Activated CD8-positive, alpha-beta memory T cell treated with anti-CD3 and anti-CD28 coated beads for 48 hours (primary cell): ENCODE measurements around the gene CLDN24.

Experiments
- DNase-seq, 3 experiments: peaks; one replicate each; pipeline ENCODE4 v3.0.0-alpha.2; 2020; ENCODE audit warnings: low read depth in 2 of 3, low spot score in 2 of 3

CLDN24 gene

DNA sequence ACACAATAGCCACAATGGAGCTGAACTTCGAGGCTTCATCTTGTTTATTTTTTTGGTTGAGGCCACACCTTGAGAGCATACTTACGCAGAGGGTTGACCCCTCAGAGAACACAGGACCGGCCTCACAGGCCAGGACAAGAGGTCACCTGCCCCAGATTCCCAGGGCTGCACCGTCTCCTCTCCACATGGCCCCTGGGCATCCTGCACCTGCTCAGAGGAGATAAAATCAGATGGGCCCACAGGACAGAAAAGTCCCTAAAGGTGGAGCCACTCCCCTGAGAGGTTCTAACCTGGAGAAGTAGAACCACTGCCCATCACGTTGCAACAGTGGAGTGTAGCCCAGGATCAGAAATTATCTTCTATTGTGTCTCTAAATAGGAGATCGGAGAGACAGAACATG is 1.1 kb upstream of the CLDN24 start:
- DNase-seq = no peak

- no peak for DNase-seq
Observed at GRCh38 chr4:183321516-183321915, 710 bp downstream of the CLDN24 start.

DNA sequence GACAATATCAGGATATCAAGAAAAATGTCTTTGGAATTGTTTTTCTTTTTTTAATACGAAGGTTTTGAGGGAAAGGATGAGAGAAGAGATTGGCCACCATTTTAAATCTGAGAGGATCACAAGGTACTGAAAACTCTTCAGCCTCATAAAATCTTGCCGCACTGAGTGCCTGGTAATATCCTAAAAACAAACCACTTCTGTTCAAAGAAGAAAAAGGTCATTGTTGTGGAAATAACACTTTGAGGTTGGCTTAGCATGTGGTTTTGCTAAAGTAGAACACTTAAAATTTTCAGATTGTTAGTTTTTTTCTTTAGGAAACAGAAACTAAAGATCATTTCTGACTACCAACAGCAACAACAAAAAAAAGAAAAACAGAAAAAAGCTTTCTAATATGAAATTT is 1.1 kb downstream of the CLDN24 start:
- DNase-seq = no peak

DNA sequence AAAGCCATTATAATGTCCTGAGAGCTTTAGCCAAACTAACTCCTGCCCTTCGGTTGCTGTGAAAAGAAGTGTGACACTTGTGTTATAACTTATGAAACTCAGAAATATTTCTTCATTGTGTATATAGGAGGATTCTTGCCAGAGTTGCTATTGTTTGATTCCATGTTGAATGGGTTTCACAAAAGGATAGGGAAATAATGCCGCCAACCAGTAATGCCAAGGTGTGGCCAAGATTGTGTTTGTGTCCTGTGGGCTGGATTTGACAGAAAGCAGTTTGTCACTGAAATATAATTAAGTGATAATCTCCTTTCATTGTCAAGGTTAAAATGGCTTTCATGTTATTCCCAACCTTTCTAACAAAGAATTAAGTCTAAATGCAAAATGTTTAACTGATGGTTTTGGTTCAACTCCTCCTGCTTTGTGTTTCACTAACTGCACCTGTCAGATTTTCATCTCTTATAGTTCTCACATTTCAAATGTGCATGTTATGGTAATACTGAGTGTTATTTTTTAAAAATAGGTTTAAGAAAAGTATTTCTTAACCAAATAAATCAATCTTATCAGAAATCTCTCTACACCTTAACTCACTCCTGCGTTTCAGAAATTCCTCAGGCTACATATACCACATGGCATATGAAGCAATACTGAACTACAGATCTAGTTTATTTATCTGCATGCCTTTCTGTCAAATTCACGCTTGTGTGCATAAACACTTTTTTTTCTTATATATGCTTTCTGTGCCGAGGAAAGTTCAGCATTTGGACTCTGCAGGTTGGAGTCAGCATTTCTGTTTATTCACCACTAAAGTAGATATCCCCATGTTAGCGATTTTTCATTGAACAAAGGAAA is 1.8 kb downstream of the CLDN24 start, which contains the start of gene CLDN22:
TSS of gene CLDN22 (minus strand) at position 66 of the 849 bp plus-strand sequence. CDS start at position 8, 58 bp downstream.
- no peak for DNase-seq

GRCh38 chr4:183318656-183319055 is 3.6 kb downstream of the CLDN24 start:
- no peak for DNase-seq

DNA sequence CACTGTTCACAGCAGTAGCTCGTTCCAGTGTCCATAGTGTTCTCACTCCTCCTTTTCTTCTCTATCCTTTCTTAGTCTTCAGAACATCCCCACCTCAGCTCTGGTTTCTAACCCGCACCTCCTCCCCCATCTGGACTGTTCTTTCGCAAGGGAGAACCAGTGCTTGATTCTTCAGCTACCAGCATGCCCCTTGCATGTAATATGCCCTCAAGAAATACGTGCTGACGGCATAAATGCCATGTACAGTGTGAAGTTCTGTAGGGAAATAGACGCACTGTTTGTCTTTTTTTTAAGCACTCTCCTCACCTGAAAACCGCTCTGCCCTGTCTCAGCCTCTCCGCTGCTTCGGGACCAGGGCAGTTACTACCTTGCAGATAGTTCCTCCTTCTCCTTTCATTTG is 7.4 kb downstream of the CLDN24 start:
- no peak for DNase-seq

GRCh38 chr4:183314336-183314735 is 7.9 kb downstream of the CLDN24 start:
- DNase-seq = no peak

GRCh38 chr4:183312841-183313240 is 9.4 kb downstream of the CLDN24 start:
- DNase-seq = no peak

DNA sequence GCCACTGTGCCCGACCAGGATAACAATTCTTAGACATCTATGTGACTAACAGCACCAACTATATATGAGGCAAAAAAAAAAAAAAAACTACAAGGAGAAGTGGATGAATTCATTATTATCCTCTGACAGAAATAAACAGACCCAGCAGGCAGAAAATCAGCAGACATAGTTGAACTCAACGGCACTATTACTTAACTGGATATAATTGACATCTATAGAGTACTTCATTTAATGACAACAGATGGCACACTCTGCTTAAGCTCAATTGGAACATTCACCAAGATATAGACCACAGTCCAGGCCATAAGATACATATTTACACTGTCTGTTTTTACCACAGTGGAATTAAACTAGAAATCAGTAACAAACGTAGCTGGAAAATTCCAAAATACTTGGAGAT is 15.4 kb downstream of the CLDN24 start:
- no peak for DNase-seq

- no peak for DNase-seq
Observed at GRCh38 chr4:183304538-183304937, 17.7 kb downstream of the CLDN24 start.

DNA sequence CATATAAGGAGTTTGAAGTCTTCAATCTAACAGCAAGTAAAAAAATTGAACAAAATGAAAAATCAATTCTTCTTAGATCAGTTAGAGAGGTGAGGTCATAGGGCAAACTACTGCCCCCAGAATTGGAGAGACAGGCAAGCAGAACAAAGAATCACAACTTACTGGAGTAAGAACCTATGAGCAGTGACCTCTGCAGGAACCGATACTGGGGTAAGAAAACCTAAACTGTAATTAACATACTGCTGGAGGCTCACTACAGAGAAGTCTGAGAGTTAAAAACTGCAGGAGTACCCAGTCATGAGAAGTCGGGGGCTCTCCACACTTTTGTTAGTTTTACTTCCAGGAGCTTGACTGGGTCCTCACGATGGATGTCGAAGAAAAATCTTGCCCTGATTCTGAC is 18.2 kb downstream of the CLDN24 start:
- no peak for DNase-seq

GRCh38 chr4:183303301-183303700 is 18.9 kb downstream of the CLDN24 start:
- DNase-seq = no peak

- no peak for DNase-seq
Observed at GRCh38 chr4:183300655-183301054, 21.6 kb downstream of the CLDN24 start.

DNA sequence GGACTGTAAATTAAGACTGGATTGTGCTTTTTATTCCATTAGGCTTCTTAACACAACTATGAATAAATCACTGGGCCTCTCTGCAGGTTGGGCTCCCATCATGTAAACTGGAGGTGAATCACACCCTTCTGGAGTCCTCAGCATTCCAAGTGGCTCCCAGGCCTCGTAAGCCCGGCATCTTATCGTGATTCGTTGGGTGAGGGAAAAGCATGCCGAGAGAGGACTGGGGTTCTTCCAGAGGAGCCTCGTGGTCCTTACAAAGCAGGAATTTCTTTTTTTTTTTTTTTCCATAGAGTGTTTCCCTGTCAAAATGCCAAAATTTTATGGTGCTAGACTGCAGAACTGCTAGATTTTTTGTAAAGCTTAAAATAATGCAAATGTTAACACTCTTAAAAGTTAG is 22.2 kb downstream of the CLDN24 start:
- no peak for DNase-seq

DNA sequence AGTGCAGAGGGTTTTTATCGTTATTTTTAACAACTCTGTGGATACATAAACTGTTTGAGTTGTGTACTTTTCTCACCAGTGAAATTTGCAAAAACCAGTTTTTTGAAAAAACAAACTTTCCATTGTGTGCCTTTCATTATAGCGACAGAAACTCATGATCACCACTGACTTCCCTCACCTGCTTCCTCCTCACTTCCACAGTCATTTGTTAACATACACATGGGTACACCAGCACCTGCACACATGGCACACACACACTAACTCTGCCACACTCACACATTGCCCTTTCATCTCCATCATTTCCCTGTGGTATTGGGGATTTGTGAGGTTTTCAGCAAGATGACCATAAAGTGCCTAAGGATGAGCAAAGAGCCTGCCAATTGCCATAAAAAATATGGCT is 22.8 kb downstream of the CLDN24 start:
- DNase-seq = no peak

DNA sequence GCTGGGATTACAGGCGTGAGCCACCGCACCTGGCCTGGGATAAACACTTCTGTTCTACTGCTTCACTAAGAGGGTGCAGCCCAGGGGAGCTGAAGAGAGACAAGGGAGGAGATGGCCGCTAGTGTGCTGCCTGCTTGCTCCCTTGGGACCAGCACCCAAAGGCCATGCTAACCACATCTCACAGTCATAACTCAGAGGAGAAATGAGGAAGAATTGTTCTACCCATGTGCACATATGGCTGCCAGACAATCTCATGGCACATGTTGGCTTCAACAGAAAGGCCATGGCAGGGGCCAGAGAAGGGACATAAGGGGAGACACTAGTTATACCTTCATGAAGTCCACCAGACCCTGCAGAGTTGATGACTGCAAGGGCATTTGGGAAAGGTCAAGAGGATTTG is 24.6 kb downstream of the CLDN24 start:
- DNase-seq = no peak

- DNase-seq = no peak
Observed at GRCh38 chr4:183295711-183296110, 26.5 kb downstream of the CLDN24 start.

GRCh38 chr4:183291070-183291469 is 31.2 kb downstream of the CLDN24 start:
- DNase-seq = no peak

- no peak for DNase-seq
Observed at GRCh38 chr4:183289688-183290087, 32.5 kb downstream of the CLDN24 start.

DNA sequence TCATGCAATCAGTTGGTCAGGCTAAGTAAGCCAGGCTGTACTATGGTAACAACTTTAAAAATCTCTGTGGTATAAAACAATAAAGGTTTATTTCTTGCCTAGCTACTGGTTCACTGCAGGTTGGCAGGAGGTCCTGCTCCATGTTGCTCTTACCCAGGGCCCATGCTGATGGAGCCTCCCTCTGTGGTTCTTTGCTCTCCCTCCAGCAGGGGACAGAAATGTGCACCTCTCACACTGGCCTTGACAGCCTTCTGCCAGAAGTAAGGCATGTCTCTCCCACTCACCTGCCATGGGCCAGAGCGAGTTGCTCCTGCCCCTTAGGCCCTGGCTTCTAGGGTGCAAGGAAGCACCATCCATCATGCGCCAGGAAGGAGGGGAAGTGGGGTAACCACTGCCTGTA is 33.3 kb downstream of the CLDN24 start:
- DNase-seq = no peak

GRCh38 chr4:183287677-183288076 is 34.5 kb downstream of the CLDN24 start:
- no peak for DNase-seq

GRCh38 chr4:183287309-183287659 is 34.9 kb downstream of the CLDN24 start:
- no peak for DNase-seq

DNA sequence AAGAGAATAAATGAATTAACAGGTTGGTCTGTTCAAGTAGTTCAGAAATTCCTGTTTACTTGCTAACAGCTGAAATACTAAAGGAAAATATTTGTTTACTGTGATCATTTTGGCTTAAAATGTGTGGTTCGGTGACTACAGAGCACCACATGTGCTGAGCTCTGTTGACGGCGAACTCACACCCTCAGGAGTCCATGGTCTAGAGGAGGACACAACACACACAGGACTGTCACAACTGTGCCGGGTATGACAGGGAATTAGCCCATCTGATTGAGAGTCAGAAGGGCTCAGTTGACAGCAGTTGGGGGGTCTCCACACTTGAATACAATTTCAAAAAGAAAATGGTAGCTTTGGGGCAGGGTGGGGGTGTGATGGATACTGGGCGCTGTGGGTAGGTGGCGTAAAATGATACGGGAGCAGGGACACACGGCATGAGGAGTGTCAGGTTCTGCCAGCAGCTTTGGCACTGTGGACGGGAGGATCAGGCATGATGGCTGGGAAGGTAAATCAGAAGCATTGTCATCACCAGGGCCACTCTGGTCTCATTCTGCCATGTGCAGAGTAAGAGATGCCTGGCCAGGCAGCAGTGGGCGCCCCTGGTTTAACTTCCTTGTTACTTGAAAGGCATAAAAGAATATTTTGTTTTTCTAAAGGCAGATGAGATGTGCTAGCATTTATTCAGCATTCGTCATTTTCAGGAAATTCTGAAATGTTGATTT is 35.5 kb downstream of the CLDN24 start:
- DNase-seq = no peak
